ENCODE data around the gene PDE4B. TPM values are rescaled to one million over a fixed set of nuclear protein-coding genes. Genes with fewer than 3 reads are reported as not detected.

Gene PDE4B
- polyA plus RNA-seq, 1 donor from 2014 or later, result 135 TPM

DNA sequence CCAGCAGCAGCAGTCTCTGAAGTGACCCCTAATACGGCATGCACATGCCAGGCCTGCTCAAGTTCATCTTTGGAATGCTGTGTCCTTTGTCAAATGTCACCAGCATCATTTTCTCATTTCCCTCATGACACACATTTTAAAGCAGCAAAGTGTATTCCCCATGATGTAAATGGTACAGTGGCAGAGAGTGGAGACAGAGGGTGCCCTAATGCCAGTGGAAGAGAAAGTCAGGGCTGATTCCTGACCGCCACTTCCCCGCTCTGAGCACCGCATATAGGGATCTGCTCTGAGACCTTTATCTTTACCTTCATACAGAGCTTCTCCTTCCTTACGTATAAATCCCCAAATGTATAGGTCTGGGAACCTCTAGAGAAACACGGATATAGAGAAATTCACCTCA is 518.9 kb downstream of the PDE4B start:
- Histone ChIP-seq H3K27ac (ENCODE audit: low read length) (no peak overlapping the region), H3K4me3 (ENCODE audit: low read length) (no peak overlapping the region), H2AFZ (ENCODE audit: low read depth, low read length) (no peak overlapping the region), H3K9ac (ENCODE audit: low read length) (no peak overlapping the region), H3K4me2 (ENCODE audit: low read length) (no peak overlapping the region), H3K9me3 (ENCODE audit: low read length) (no peaks in the 10 kb centered on the region), H3K36me3 (ENCODE audit: insufficient read depth, low read length) (no peaks in the 10 kb centered on the region), H3K9me2 (ENCODE audit: insufficient read depth, low read length) (no peaks in the 10 kb centered on the region), H4K20me1 (ENCODE audit: insufficient read depth) (no peaks in the 10 kb centered on the region), H3K79me2 (replicated peaks; ENCODE audit: insufficient read depth, low read length) (no peaks in the 10 kb centered on the region), H3K27me3 (ENCODE audit: insufficient read depth, low read depth, low read length) (no peaks in the 10 kb centered on the region), H3F3A (ENCODE audit: insufficient read depth, low read length, poor library complexity, severe bottlenecking) (no peaks in the 10 kb centered on the region)
- TF ChIP-seq POLR2AphosphoS5 (IDR thresholded peaks at IDR 0.05), result no peak
- no peak for TF ChIP-seq MXI1 (conservative IDR thresholded peaks at IDR 0.05; ENCODE audit: poor library complexity, severe bottlenecking)
- TF ChIP-seq EZH2 (IDR thresholded peaks at IDR 0.05; ENCODE audit: borderline replicate concordance, insufficient read depth, low read length, poor library complexity, severe bottlenecking), result no peak
- TF ChIP-seq, protein P1, sequence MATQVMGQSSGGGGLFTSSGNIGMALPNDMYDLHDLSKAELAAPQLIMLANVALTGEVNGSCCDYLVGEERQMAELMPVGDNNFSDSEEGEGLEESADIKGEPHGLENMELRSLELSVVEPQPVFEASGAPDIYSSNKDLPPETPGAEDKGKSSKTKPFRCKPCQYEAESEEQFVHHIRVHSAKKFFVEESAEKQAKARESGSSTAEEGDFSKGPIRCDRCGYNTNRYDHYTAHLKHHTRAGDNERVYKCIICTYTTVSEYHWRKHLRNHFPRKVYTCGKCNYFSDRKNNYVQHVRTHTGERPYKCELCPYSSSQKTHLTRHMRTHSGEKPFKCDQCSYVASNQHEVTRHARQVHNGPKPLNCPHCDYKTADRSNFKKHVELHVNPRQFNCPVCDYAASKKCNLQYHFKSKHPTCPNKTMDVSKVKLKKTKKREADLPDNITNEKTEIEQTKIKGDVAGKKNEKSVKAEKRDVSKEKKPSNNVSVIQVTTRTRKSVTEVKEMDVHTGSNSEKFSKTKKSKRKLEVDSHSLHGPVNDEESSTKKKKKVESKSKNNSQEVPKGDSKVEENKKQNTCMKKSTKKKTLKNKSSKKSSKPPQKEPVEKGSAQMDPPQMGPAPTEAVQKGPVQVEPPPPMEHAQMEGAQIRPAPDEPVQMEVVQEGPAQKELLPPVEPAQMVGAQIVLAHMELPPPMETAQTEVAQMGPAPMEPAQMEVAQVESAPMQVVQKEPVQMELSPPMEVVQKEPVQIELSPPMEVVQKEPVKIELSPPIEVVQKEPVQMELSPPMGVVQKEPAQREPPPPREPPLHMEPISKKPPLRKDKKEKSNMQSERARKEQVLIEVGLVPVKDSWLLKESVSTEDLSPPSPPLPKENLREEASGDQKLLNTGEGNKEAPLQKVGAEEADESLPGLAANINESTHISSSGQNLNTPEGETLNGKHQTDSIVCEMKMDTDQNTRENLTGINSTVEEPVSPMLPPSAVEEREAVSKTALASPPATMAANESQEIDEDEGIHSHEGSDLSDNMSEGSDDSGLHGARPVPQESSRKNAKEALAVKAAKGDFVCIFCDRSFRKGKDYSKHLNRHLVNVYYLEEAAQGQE (IDR thresholded peaks at IDR 0.05; ENCODE audit: borderline replicate concordance), result no peak
- TF ChIP-seq RAD21 (conservative IDR thresholded peaks at IDR 0.05), result no peak
- no peak for TF ChIP-seq TAF1 (IDR thresholded peaks at IDR 0.05; ENCODE audit: low read depth)
- TF ChIP-seq EP300 (conservative IDR thresholded peaks at IDR 0.05; ENCODE audit: poor library complexity, severe bottlenecking), result no peak
- TF ChIP-seq SMC3 (conservative IDR thresholded peaks at IDR 0.05; ENCODE audit: poor library complexity), result no peak
- TF ChIP-seq, protein P2, sequence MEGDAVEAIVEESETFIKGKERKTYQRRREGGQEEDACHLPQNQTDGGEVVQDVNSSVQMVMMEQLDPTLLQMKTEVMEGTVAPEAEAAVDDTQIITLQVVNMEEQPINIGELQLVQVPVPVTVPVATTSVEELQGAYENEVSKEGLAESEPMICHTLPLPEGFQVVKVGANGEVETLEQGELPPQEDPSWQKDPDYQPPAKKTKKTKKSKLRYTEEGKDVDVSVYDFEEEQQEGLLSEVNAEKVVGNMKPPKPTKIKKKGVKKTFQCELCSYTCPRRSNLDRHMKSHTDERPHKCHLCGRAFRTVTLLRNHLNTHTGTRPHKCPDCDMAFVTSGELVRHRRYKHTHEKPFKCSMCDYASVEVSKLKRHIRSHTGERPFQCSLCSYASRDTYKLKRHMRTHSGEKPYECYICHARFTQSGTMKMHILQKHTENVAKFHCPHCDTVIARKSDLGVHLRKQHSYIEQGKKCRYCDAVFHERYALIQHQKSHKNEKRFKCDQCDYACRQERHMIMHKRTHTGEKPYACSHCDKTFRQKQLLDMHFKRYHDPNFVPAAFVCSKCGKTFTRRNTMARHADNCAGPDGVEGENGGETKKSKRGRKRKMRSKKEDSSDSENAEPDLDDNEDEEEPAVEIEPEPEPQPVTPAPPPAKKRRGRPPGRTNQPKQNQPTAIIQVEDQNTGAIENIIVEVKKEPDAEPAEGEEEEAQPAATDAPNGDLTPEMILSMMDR (IDR thresholded peaks at IDR 0.05; ENCODE audit: poor library complexity, severe bottlenecking), result no peak

DNA sequence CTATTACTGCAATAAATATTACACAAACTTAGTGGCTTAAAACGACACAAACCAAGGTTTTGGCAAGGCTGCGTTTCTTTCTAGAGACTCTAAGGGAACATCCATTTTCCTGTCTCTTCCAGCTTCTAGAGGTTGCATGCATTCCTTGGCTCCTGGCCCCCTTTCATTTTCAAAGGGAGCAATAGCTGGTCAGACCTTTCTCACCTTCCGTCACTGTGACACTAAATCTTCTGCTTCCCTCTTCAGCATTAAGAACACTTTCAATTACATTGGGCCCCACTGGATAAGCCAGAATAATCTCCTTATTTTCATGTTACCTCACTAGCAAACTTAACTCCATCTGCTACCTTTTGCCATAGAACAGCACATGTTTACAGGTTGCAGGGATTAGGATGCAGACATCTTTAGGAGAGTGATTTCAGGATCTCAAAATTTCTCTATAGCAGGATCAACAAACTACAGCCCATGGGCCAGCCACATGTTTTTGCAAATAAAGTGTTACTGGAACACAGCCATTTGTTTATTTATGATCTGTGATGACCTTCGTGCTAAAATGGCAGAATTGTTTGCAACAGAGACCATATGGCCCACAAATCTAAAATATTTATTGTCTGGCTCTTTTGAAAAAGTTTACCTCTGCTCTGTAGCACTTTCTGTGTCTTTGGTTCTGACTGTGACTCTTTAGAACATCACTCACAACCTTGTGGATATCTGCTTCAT is 519.7 kb downstream of the PDE4B start:
- H3K4me3 ChIP-seq (ENCODE audit: low read length), result no peak overlapping the region
- no peaks in the 10 kb centered on the region for H4K20me1 ChIP-seq (ENCODE audit: insufficient read depth)
- H3F3A ChIP-seq (ENCODE audit: insufficient read depth, low read length, poor library complexity, severe bottlenecking), result no peaks in the 10 kb centered on the region
- H3K27ac ChIP-seq (ENCODE audit: low read length), result no peak overlapping the region
- H3K9me3 ChIP-seq (ENCODE audit: low read length), result no peaks in the 10 kb centered on the region
- H3K79me2 ChIP-seq (replicated peaks; ENCODE audit: insufficient read depth, low read length), result no peaks in the 10 kb centered on the region
- no peak overlapping the region for H2AFZ ChIP-seq (ENCODE audit: low read depth, low read length)
- H3K36me3 ChIP-seq (ENCODE audit: insufficient read depth, low read length), result no peaks in the 10 kb centered on the region
- no peaks in the 10 kb centered on the region for H3K27me3 ChIP-seq (ENCODE audit: insufficient read depth, low read depth, low read length)
- TF ChIP-seq RAD21 (conservative IDR thresholded peaks at IDR 0.05), result no peak
- no peak for TF ChIP-seq POLR2AphosphoS5 (IDR thresholded peaks at IDR 0.05)
- no peak for TF ChIP-seq TAF1 (IDR thresholded peaks at IDR 0.05; ENCODE audit: low read depth)
- TF ChIP-seq EP300 (conservative IDR thresholded peaks at IDR 0.05; ENCODE audit: poor library complexity, severe bottlenecking), result no peak
- TF ChIP-seq, protein P1 (IDR thresholded peaks at IDR 0.05; ENCODE audit: borderline replicate concordance), result no peak
- TF ChIP-seq SMC3 (conservative IDR thresholded peaks at IDR 0.05; ENCODE audit: poor library complexity), result no peak
- TF ChIP-seq EZH2 (IDR thresholded peaks at IDR 0.05; ENCODE audit: borderline replicate concordance, insufficient read depth, low read length, poor library complexity, severe bottlenecking), result no peak
- TF ChIP-seq, protein P2 (IDR thresholded peaks at IDR 0.05; ENCODE audit: poor library complexity, severe bottlenecking), result no peak
- no peak for TF ChIP-seq MXI1 (conservative IDR thresholded peaks at IDR 0.05; ENCODE audit: poor library complexity, severe bottlenecking)
- H3K4me2 ChIP-seq (ENCODE audit: low read length), result no peak overlapping the region
- H3K9ac ChIP-seq (ENCODE audit: low read length), result no peak overlapping the region
- no peaks in the 10 kb centered on the region for H3K9me2 ChIP-seq (ENCODE audit: insufficient read depth, low read length)

Measured in neural cell (in vitro differentiated cells).